Neutrophil (primary cell): ENCODE data around the gene FBRSL1.
"Not testable (repeated sequence)": the region's sequence is repeated elsewhere in the genome, so short reads cannot be mapped to it uniquely, and the experiment has no call there.

Experiments used
- H3K27ac ChIP-seq: fragments of 200-600 bp; sonication (generic); 2 replicates; pipeline ENCODE4 v1.5.1; 2016; ENCODE audit warnings: mild to moderate bottlenecking, moderate library complexity
- H3K27me3 ChIP-seq: fragments of 200-600 bp; sonication (generic); 2 replicates; pipeline ENCODE4 v1.6.0; 2016; ENCODE audit warnings: mild to moderate bottlenecking
- H3K36me3 ChIP-seq: fragments of 200-600 bp; sonication (generic); 2 replicates; pipeline ENCODE4 v1.5.1; 2017
- H3K4me1 ChIP-seq, 2 experiments: fragments of 200-600 bp in 1 of 2; sonication (generic) in 1 of 2; 1 replicate in 1 of 2; 2 replicates in 1 of 2; pipeline versions ENCODE4 v1.5.1 to v1.6.1; 2013 to 2016; ENCODE audit warnings: low read depth in 1 of 2, low read length in 1 of 2, mild to moderate bottlenecking in 1 of 2, moderate library complexity in 1 of 2; ENCODE audit not compliant: control insufficient read depth in 1 of 2, insufficient read depth in 1 of 2
- H3K4me3 ChIP-seq, 2 experiments: fragments of 200-600 bp in 1 of 2; sonication (generic) in 1 of 2; 1 replicate in 1 of 2; 2 replicates in 1 of 2; pipeline ENCODE4 v1.5.1; 2013 to 2016; ENCODE audit warnings: low read depth in 1 of 2, low read length in 1 of 2, mild to moderate bottlenecking in 1 of 2, moderate library complexity in 1 of 2
- H3K9me3 ChIP-seq: fragments of 200-600 bp; sonication (generic); 2 replicates; pipeline ENCODE4 v1.5.1; 2016
- CTCF ChIP-seq: fragments of 200-600 bp; sonication (generic); IDR thresholded peaks from 2 replicates; pipeline ENCODE4 v1.5.1; 2016; ENCODE audit warnings: antibody characterized with exemption

Gene FBRSL1

GRCh38 chr12:132529156-132529839 is 39.3 kb downstream of the FBRSL1 start:
- Histone ChIP-seq H3K4me1 (no peaks in the 10 kb centered on the region), H3K4me3 (no peak overlapping the region), H3K27ac (no peak overlapping the region), H3K27me3 (no peaks in the 10 kb centered on the region), H3K9me3 (no peaks in the 10 kb centered on the region), H3K36me3 (peaks cover 32% of the 10 kb centered on the region)
- no peak for TF ChIP-seq CTCF

- no peak overlapping the region for H3K4me3 ChIP-seq
- peaks cover 32% of the 10 kb centered on the region for H3K36me3 ChIP-seq
- no peak for TF ChIP-seq CTCF
- no peaks in the 10 kb centered on the region for H3K4me1 ChIP-seq
- H3K27ac ChIP-seq, result no peak overlapping the region
- H3K27me3 ChIP-seq, result no peaks in the 10 kb centered on the region
- H3K9me3 ChIP-seq, result no peaks in the 10 kb centered on the region
Observed at GRCh38 chr12:132529906-132530305, 40.0 kb downstream of the FBRSL1 start.

- Histone ChIP-seq H3K27ac (no peak overlapping the region), H3K4me3 (no peak overlapping the region), H3K27me3 (no peaks in the 10 kb centered on the region), H3K9me3 (no peaks in the 10 kb centered on the region), H3K36me3 (peaks cover 31% of the 10 kb centered on the region), H3K4me1 (no peaks in the 10 kb centered on the region)
- no peak for TF ChIP-seq CTCF
Observed at GRCh38 chr12:132530447-132530846, 40.5 kb downstream of the FBRSL1 start.

GRCh38 chr12:132530851-132531250 is 40.9 kb downstream of the FBRSL1 start:
- peaks cover 27% of the 10 kb centered on the region for H3K36me3 ChIP-seq
- H3K9me3 ChIP-seq, result no peaks in the 10 kb centered on the region
- TF ChIP-seq CTCF, result no peak
- H3K27ac ChIP-seq, result no peak overlapping the region
- H3K27me3 ChIP-seq, result no peaks in the 10 kb centered on the region
- H3K4me1 ChIP-seq, result no peaks in the 10 kb centered on the region
- no peak overlapping the region for H3K4me3 ChIP-seq

GRCh38 chr12:132532711-132533583 is 43.0 kb downstream of the FBRSL1 start:
- not testable (repeated sequence) for H3K4me1 ChIP-seq, H3K4me3 ChIP-seq, H3K27ac ChIP-seq, H3K27me3 ChIP-seq, H3K9me3 ChIP-seq
- peaks cover 21% of the 10 kb centered on the region for H3K36me3 ChIP-seq

GRCh38 chr12:132533584-132533958 is 43.6 kb downstream of the FBRSL1 start:
- H3K4me3 ChIP-seq, result no peak overlapping the region
- H3K36me3 ChIP-seq, result peaks cover 15% of the 10 kb centered on the region
- H3K9me3 ChIP-seq, result no peaks in the 10 kb centered on the region
- no peaks in the 10 kb centered on the region for H3K27me3 ChIP-seq
- TF ChIP-seq CTCF, result no peak
- H3K4me1 ChIP-seq, result no peaks in the 10 kb centered on the region
- H3K27ac ChIP-seq, result no peak overlapping the region
